Neural cell (in vitro differentiated cells): ENCODE measurements around the gene NT5DC3. TPM values are rescaled to one million over a fixed set of nuclear protein-coding genes. Genes with fewer than 3 reads are reported as not detected.

Experiments used
- H2AFZ ChIP-seq: fragments of 200-600, 300-800 bp; sonication (generic), shearing (Covaris generic); 2 replicates; pipeline ENCODE4 v1.6.0; 2014; ENCODE audit warnings: low read depth, mild to moderate bottlenecking, antibody characterized with exemption, low read length, moderate library complexity
- H3F3A ChIP-seq: fragments of 200-600 bp; shearing (Covaris generic); 2 replicates; pipeline ENCODE4 v1.6.1; 2016; ENCODE audit warnings: mild to moderate bottlenecking, moderate library complexity, mixed read lengths, antibody characterized with exemption, low read length; ENCODE audit not compliant: insufficient read depth, poor library complexity, severe bottlenecking
- H3K27ac ChIP-seq: fragments of 200-600, 300-800 bp; sonication (generic), shearing (Covaris generic); 2 replicates; pipeline ENCODE4 v1.5.1; 2014; ENCODE audit warnings: mild to moderate bottlenecking, low read length, moderate library complexity
- H3K27me3 ChIP-seq: fragments of 300-800, 200-600 bp; sonication (generic), shearing (Covaris generic); 2 replicates; pipeline ENCODE4 v1.6.0; 2014; ENCODE audit warnings: mild to moderate bottlenecking, low read depth, low read length, moderate library complexity; ENCODE audit not compliant: insufficient read depth
- H3K36me3 ChIP-seq: fragments of 300-800, 200-600 bp; sonication (generic), shearing (Covaris generic); 2 replicates; pipeline ENCODE4 v1.5.1; 2014; ENCODE audit warnings: mild to moderate bottlenecking, antibody characterized with exemption, low read length, moderate library complexity; ENCODE audit not compliant: insufficient read depth
- H3K4me2 ChIP-seq: fragments of 300-800, 200-600 bp; sonication (generic), shearing (Covaris generic); 2 replicates; pipeline ENCODE4 v1.6.0; 2014; ENCODE audit warnings: mild to moderate bottlenecking, low read length
- H3K4me3 ChIP-seq: fragments of 300-800, 200-600 bp; sonication (generic), shearing (Covaris generic); 2 replicates; pipeline ENCODE4 v1.5.1; 2014; ENCODE audit warnings: mild to moderate bottlenecking, low read length, moderate library complexity
- H3K79me2 ChIP-seq: fragments of 200-600 bp; shearing (Covaris generic); replicated peaks from 2 replicates; pipeline ENCODE4 v1.6.0; 2014; ENCODE audit warnings: mild to moderate bottlenecking, low read length, moderate library complexity; ENCODE audit not compliant: insufficient read depth
- H3K9ac ChIP-seq: fragments of 300-800, 200-600 bp; sonication (generic), shearing (Covaris generic); 2 replicates; pipeline ENCODE4 v1.6.1; 2016; ENCODE audit warnings: mild to moderate bottlenecking, low read length, mixed read lengths
- H3K9me2 ChIP-seq: fragments of 200-600 bp; shearing (Covaris generic); 2 replicates; pipeline ENCODE4 v1.6.1; 2016; ENCODE audit warnings: mild to moderate bottlenecking, low read length, mixed read lengths; ENCODE audit not compliant: insufficient read depth
- H3K9me3 ChIP-seq: fragments of 200-600, 300-800 bp; sonication (generic), shearing (Covaris generic); 2 replicates; pipeline ENCODE4 v1.6.1; 2016; ENCODE audit warnings: mild to moderate bottlenecking, mixed run types, low read length, moderate library complexity, mixed read lengths
- H4K20me1 ChIP-seq: fragments of 200-600 bp; shearing (Covaris generic); 2 replicates; pipeline ENCODE4 v1.6.1; 2016; ENCODE audit warnings: mild to moderate bottlenecking, mixed run types; ENCODE audit not compliant: insufficient read depth
- CTCF ChIP-seq: fragments of 450-650 bp; IDR thresholded peaks from 2 replicates; pipeline ENCODE4 v1.5.1; 2014; ENCODE audit warnings: antibody characterized with exemption, mild to moderate bottlenecking, moderate library complexity; ENCODE audit not compliant: poor library complexity, severe bottlenecking
- MXI1 ChIP-seq: fragments of 450-650 bp; conservative IDR thresholded peaks from 2 replicates; pipeline ENCODE4 v1.6.1; 2014; ENCODE audit warnings: antibody characterized with exemption, mild to moderate bottlenecking; ENCODE audit not compliant: poor library complexity, severe bottlenecking
- POLR2AphosphoS5 ChIP-seq: IDR thresholded peaks from 2 replicates; pipeline ENCODE4 v1.6.1; 2012
- RAD21 ChIP-seq: fragments of 450-650 bp; conservative IDR thresholded peaks from 2 replicates; pipeline ENCODE4 v1.6.1; 2014; ENCODE audit warnings: antibody characterized with exemption, mild to moderate bottlenecking, moderate library complexity
- REST ChIP-seq: IDR thresholded peaks from 2 replicates; pipeline ENCODE4 v1.6.1; 2012; ENCODE audit warnings: borderline replicate concordance
- polyA plus RNA-seq: library from polyadenylated mRNA; depleted of rRNA; stranded (reverse); fragments of >200 nt; gene quantifications from 2 replicates; pipeline ENCODE4 v1.2.3, GENCODE V29; 2014

Gene NT5DC3
- polyA plus RNA-seq, 1 donor from 2014 or later = 4.0 TPM

GRCh38 chr12:103765322-103765721 lies 75.7 kb downstream of the NT5DC3 start:
- Histone ChIP-seq H2AFZ (no peak overlapping the region), H3K27me3 (no peaks in the 10 kb centered on the region), H3K9ac (no peak overlapping the region), H3K79me2 (no peaks in the 10 kb centered on the region), H3F3A (no peaks in the 10 kb centered on the region), H3K4me2 (no peak overlapping the region), H3K4me3 (no peak overlapping the region), H3K9me2 (no peaks in the 10 kb centered on the region), H3K9me3 (no peaks in the 10 kb centered on the region), H3K27ac (no peak overlapping the region), H4K20me1 (no peaks in the 10 kb centered on the region), H3K36me3 (no peaks in the 10 kb centered on the region)
- TF ChIP-seq REST (no peak), POLR2AphosphoS5 (no peak), RAD21 (no peak)

- no peak for TF ChIP-seq CTCF
- no peak for TF ChIP-seq MXI1
- TF ChIP-seq POLR2AphosphoS5 = no peak
- no peak for TF ChIP-seq REST
- Histone ChIP-seq H4K20me1 (no peaks in the 10 kb centered on the region), H3K9me3 (no peaks in the 10 kb centered on the region), H3K4me2 (no peak overlapping the region), H3K27ac (no peak overlapping the region), H3K27me3 (no peaks in the 10 kb centered on the region), H3K4me3 (no peak overlapping the region), H2AFZ (no peak overlapping the region), H3K36me3 (no peaks in the 10 kb centered on the region), H3F3A (no peaks in the 10 kb centered on the region), H3K9ac (no peak overlapping the region), H3K79me2 (no peaks in the 10 kb centered on the region), H3K9me2 (no peaks in the 10 kb centered on the region)
Measured at GRCh38 chr12:103762473-103762872, 78.6 kb downstream of the NT5DC3 start.
